Dermis microvascular lymphatic vessel endothelial cell (primary cell): ENCODE results near the gene ZMYND10. TPM values are rescaled to one million over a fixed set of nuclear protein-coding genes. Genes with fewer than 3 reads are reported as not detected.

Experiments
- DNase-seq, 2 donors: peaks; one replicate each; pipeline versions ENCODE4 v3.0.0 to v3.0.0-alpha.2; 2010; ENCODE audit warnings: low read depth in 2 of 2
- total RNA-seq: library from RNA; depleted of rRNA; stranded (reverse); fragments of >200 nt; gene quantifications from 2 replicates; pipeline ENCODE4 v1.2.1, GENCODE V29; 2014

ZMYND10 gene
- under 0.01 and 0.25 TPM in 2 replicates for total RNA-seq

DNA sequence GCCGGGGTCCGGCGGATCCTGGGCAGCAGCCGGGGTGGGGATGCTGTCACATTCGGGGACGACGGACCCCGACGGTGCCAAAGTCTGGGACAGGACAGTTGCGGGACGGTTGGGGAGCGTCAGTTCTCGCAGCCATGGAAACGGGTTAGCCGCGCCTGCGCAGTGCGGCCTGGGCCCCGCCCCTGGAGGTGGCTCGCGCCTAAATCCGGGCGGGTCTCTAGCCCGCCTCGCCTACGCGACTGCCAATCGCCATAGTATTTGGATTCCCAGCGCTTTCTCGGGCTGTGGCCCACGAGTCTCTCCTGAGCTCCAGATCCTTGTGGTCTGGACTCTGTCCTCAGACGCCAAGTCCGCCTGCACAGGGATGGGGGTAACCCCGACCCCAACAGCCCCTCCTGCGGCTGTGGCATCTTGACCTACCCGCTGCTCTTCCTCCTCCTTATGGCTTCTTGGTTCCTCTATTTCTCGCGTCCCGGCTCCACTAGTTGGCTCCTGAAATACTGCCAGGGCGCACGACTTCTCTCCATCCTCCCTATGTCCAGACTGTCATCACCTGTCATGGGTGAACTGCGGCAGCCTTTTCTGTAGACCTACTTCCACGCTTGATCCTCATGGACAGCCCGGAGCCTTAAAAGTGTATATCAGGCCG lies at the start of gene ZMYND10:
ZMYND10 (minus strand) TSS at position 147 of the 649 bp plus-strand sequence. CDS start 153 bp downstream, outside the sequence.
- DNase-seq, result no peak

DNA sequence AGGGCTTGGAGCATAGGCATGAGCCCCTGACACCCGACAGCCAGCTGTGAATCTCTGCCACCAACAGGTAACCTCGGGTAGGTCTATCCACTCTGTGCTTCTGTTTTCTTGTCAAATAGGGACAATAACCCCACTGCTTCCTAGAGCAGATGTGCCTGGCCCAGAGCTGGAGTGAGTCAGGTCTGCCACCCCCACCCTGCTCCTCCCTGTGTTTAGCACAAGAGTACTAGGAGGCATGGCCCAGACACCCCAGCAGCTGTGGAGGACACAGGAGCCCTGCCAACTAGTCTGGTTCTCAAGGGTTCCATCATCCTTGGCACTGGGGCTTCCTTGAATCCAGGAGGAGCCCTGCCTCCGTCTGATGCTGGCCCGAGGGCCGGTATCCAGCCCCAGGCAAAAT lies 47.5 kb upstream of the ZMYND10 start:
- DNase-seq, result no peak

- DNase-seq, result no peak
Measured at GRCh38 chr3:50392101-50392715, 46.7 kb upstream of the ZMYND10 start.

GRCh38 chr3:50390508-50391224 lies 45.1 kb upstream of the ZMYND10 start:
- DNase-seq, result peak; percentile 43 to 48

DNA sequence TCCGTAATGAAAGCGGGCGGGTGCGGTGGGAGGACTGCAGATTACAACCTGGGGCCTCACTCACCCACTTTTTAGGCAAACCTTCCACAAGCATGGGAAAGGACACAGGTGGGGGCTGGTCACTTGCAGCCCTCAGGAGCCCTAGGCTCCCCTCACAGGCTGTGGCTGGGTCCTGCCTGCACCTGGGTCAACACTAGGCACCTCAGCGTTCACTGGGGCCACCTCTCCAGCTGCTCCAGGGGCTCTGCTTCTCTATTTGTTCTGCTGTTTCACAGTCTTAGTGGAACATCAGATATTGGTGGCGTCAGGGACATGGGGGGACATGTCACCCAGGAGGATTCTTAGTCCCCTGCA lies 43.9 kb upstream of the ZMYND10 start:
- DNase-seq, result no peak

GRCh38 chr3:50388720-50389413 lies 43.3 kb upstream of the ZMYND10 start:
- DNase-seq, result no peak

- peak in 1 of 2 donors; percentile 9 for DNase-seq
Measured at GRCh38 chr3:50388016-50388719, 42.6 kb upstream of the ZMYND10 start.

DNA sequence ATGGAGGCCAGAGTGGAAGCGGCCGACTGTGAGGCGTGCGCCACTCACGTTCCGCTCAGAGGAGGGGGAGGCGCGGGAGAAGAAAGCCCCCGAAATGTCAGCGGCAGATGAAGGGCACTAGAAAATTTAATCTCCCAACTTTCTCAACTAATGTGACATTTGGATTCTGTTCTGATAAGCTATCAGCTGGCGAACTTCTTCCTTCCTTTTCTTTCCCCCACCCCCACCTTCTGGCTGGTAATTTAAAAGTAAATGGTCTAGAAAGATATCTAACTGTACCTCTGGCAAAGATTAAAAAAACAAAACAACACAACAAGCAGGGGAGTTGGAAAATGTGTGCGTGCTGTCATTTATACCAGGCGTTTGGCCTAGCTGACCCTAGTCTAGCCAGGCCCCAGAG lies 40.2 kb upstream of the ZMYND10 start:
- DNase-seq, result no peak

DNA sequence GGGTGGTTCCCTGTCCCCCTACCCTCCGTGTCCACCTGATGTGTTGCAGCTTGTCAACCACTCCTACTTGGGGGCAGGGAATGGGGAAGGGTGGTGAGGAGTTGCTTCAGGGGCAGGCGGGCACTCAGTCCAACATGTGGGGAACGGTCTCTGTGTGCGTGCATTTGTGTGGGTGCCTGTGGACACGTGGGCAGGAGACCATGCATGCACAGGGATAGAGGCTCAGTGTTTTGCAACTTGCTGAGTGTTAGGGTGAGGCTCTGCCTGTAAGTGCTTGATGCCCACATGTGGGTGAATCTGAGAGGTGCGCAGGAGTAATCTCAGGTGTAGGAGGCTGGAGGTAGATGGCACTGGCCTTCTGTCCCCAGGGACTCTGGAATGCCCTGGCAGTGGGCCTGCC lies 38.2 kb upstream of the ZMYND10 start:
- no peak for DNase-seq

- DNase-seq, result no peak
Measured at GRCh38 chr3:50382722-50383121, 37.2 kb upstream of the ZMYND10 start.

GRCh38 chr3:50381383-50381782 lies 35.9 kb upstream of the ZMYND10 start:
- DNase-seq, result no peak

DNA sequence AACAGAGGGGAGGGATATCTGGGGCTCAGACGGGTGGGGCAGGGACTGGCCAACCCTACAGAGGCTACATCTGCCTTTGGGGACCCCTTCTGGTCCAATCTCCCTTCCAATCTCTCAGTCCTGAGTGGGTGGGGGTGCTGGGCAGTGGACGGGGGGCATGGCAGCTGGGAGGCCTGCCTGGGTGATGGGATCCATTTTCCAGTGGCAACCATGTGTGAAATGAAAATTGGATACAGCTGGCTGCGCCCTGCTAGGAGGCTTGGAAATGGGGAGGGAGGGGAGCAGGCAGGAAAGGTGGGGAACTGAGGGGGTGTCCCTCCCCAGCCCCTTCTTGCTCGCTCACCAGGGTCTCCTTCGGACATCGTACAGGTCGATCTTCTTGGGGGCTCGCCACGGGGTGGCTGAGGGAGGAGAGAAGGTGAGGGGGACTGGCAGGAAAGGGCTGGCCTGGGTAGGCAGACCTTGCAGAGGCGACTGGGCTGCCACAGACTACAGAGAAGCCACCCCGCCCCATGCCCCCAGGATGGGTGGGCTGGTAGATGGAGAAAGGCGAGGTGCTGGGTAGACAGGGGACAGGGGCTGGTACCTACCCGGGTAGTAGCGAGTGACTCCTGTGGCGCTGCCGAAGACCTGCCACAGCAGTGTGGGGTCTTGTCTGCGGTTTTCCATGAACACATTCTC lies 35.0 kb upstream of the ZMYND10 start:
- no peak for DNase-seq

- no peak for DNase-seq
Measured at GRCh38 chr3:50378757-50379156, 33.2 kb upstream of the ZMYND10 start.

DNA sequence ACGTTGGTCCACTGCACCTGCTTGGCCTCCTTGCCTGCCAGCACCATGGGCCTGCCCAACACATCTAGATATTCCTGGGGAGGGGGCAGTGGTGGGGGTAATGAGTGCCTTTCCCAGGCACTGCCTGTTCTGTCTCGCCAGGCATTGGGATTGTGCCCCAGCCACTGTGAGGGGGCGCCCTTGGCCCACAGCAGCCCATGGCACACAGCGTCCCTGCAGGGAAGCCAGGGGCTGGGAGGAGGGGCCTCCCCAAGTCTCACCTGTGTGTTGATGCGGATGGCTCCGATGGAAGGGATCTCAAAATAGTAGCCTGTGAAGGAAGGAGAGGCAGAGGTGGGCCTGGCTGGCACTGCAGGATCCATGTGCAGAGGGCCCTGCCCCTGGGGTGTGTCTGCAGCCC lies 32.5 kb upstream of the ZMYND10 start:
- no peak for DNase-seq

GRCh38 chr3:50375258-50375931 lies 29.9 kb upstream of the ZMYND10 start:
- no peak for DNase-seq

DNA sequence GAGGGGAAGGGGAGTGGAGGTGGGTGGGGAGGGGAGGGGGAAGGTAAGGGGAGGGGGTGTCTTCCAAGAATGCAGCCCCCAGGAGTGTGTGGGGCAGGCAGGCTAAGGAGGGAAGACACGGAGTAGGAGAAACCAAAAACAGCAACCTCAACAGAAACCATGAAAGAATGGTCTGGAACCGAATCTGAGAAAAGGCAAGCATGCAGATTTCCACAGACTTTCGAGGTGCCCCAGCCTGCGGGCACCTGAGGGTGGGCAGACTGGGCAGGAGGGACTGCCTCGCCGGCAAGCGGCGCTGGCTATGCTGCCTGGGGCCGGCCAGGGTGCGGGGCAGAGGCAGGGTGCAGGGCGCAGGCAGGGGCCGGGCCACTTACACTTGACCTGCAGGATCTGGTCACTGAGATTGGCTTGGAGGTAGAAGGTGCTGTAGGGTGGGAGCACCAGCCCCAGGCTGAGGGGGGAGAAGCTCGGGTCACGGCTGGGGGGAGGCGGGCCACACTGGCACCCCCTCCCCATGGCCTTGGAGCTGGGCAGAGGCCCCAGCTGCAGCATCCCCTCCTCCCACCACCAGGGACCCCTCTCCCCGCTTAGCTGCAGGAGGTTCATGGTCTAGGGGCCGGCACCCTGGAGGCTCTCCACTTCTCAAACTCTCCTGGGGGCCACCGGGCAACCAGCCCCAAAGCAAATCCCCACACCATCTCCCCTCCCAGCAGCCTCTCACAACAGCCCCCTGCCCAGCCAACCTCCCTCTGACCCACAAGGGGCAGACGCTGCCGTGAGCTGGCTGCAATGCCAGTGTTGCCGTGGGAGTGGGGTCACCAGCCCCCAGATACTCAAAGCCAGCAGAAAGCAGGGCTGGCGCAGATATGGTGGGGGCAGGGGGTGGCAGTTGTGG lies 29.1 kb upstream of the ZMYND10 start:
- no peak for DNase-seq

- DNase-seq, result no peak
Measured at GRCh38 chr3:50373146-50374051, 27.9 kb upstream of the ZMYND10 start.

DNA sequence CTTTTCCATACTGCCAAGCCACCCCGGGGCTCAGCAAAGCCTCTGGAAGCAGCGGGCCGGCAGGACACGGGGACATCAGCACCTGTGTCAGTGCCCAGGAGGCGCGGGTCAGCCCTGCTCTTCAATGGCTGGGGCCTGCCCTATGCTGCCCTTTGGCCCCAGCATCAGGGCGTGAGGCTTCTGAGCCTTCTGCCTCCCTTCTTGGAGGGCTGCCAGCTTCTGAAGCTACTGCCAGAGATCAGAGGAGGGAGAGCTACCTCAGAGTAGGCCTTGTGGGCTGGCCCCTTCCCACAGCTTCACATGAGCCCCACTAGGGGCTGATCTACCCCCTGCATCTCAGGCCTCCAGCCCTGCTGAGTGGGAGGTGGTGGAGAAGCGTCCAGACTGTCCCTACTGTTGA lies 26.8 kb upstream of the ZMYND10 start:
- DNase-seq, result no peak
